Stimulated activated CD8-positive, alpha-beta memory T cell treated with anti-CD3 and anti-CD28 coated beads, Interleukin-2, amount 100 ng/mL, for 1 hour (primary cell): ENCODE data around the gene RAP1GAP2.

Experiments
- DNase-seq, 2 donors: peaks; one replicate each; pipeline ENCODE4 v3.0.0-alpha.2; 2020; ENCODE audit warnings: low read depth in 2 of 2

The RAP1GAP2 gene

GRCh38 chr17:2786176-2786881, 9.9 kb upstream of the RAP1GAP2 start:
- peak; percentile 70 to 82 for DNase-seq

- DNase-seq, result no peak
These were observed 6.5 kb upstream of the RAP1GAP2 start for GRCh38 chr17:2789700-2790099.

GRCh38 chr17:2792366-2793169, 3.7 kb upstream of the RAP1GAP2 start:
- peak; percentile 51 to 69 for DNase-seq

GRCh38 chr17:2794111-2794803, 2.0 kb upstream of the RAP1GAP2 start:
- DNase-seq, result no peak

GRCh38 chr17:2795441-2796163, 636 bp upstream of the RAP1GAP2 start:
- no peak for DNase-seq

- no peak for DNase-seq
These were observed 988 bp downstream of the RAP1GAP2 start for GRCh38 chr17:2797226-2797625.

GRCh38 chr17:2797637-2798036, 1.4 kb downstream of the RAP1GAP2 start:
- no peak for DNase-seq

GRCh38 chr17:2798188-2798587, 1.9 kb downstream of the RAP1GAP2 start:
- DNase-seq, result no peak

GRCh38 chr17:2798678-2799077, 2.4 kb downstream of the RAP1GAP2 start:
- DNase-seq, result no peak

- no peak for DNase-seq
These were observed 3.4 kb downstream of the RAP1GAP2 start for GRCh38 chr17:2799653-2800052.

GRCh38 chr17:2800367-2800766, 4.1 kb downstream of the RAP1GAP2 start:
- no peak for DNase-seq

GRCh38 chr17:2801841-2802240, 5.6 kb downstream of the RAP1GAP2 start:
- no peak for DNase-seq

- no peak for DNase-seq
These were observed 6.3 kb downstream of the RAP1GAP2 start for GRCh38 chr17:2802574-2802973.

GRCh38 chr17:2803386-2803785, 7.1 kb downstream of the RAP1GAP2 start:
- DNase-seq, result no peak

- no peak for DNase-seq
These were observed 7.7 kb downstream of the RAP1GAP2 start for GRCh38 chr17:2803971-2804370.

GRCh38 chr17:2804912-2805311, 8.7 kb downstream of the RAP1GAP2 start:
- DNase-seq, result no peak

- DNase-seq, result no peak
These were observed 9.7 kb downstream of the RAP1GAP2 start for GRCh38 chr17:2805961-2806360.

GRCh38 chr17:2808367-2809335, 12.4 kb downstream of the RAP1GAP2 start:
- DNase-seq, result no peak

GRCh38 chr17:2809337-2809736, 13.1 kb downstream of the RAP1GAP2 start:
- DNase-seq, result no peak

GRCh38 chr17:2814049-2814448, 17.8 kb downstream of the RAP1GAP2 start:
- DNase-seq, result no peak
